GM12878 (cell line): Measurements from ENCODE around the gene ZNF573. TPM values are rescaled to one million over a fixed set of nuclear protein-coding genes. Genes with fewer than 3 reads are reported as not detected.

Experiments used
- ATAC-seq: fragments of 200-7000 bp; cut with Tn5 transposase; 3 replicates; pipeline ENCODE4 v1.9.1; 2020; ENCODE audit warnings: mild to moderate bottlenecking, moderate library complexity
- BruUV-seq: library from RNA; stranded (reverse); fragments of 400-500 nt; replicated peaks from 2 replicates; lab custom pipeline; 2021; lab: Mats Ljungman, UMichigan
- CTCF ChIA-PET: fragments of 300-600 bp; sonication (Branson Sonifier 250); formaldehyde crosslinking; extraction: SDS; loops from one replicate; lab custom pipeline; 2021; ENCODE audit warnings: inconsistent platforms; lab: Yijun Ruan, JAX
- POLR2A ChIA-PET: fragments of 350-600 bp; formaldehyde crosslinking; extraction: SDS; loops from one replicate; lab custom pipeline; 2021; ENCODE audit warnings: inconsistent platforms; lab: Charles Lee
- RAD21 ChIA-PET: fragments of 300-600 bp; sonication (Branson Sonifier 250); formaldehyde crosslinking; loops from one replicate; lab custom pipeline; 2023; ENCODE audit warnings: antibody characterized with exemption; ENCODE audit not compliant: unreplicated experiment; lab: Charles Lee
- SMC1A ChIA-PET: fragments of 300-600 bp; sonication (Branson Sonifier 250); formaldehyde crosslinking; loops from one replicate; lab custom pipeline; 2023; ENCODE audit not compliant: unreplicated experiment, uncharacterized antibody; lab: Charles Lee
- DNase-seq: peaks from one replicate; pipeline ENCODE4 v3.0.0-alpha.2; 2011; ENCODE audit warnings: low read depth, low spot score
- FAIRE-seq: peaks from 3 replicates; lab custom pipeline; 2011; peaks lifted over from hg19 to GRCh38; lab: Jason Lieb, UNC
- H2AFZ ChIP-seq: 2 replicates; pipeline ENCODE4 v1.6.0; 2011; ENCODE audit warnings: low read depth, low read length, control low read depth; ENCODE audit not compliant: control insufficient read depth
- H3K27ac ChIP-seq: 2 replicates; pipeline ENCODE4 v1.5.1; 2011; ENCODE audit warnings: control low read depth; ENCODE audit not compliant: control insufficient read depth, insufficient read depth
- H3K27me3 ChIP-seq, 2 experiments: replicated peaks in 1 of 2; 2 replicates each; pipeline versions ENCODE4 v1.6.0 to v1.6.1; 2011; ENCODE audit warnings: low read length in 1 of 2; ENCODE audit not compliant: control insufficient read depth in 2 of 2, insufficient read depth in 2 of 2
- H3K36me3 ChIP-seq, 2 experiments: 2 replicates each; pipeline ENCODE4 v1.5.1; 2011; ENCODE audit warnings: low read length in 1 of 2; ENCODE audit not compliant: control insufficient read depth in 2 of 2, insufficient read depth in 2 of 2
- H3K4me1 ChIP-seq: 2 replicates; pipeline ENCODE4 v1.6.1; 2011; ENCODE audit warnings: mild to moderate bottlenecking, low read length, moderate library complexity, mixed read lengths; ENCODE audit not compliant: control insufficient read depth, insufficient read depth
- H3K4me2 ChIP-seq: 2 replicates; pipeline ENCODE4 v1.6.0; 2011; ENCODE audit warnings: control low read depth; ENCODE audit not compliant: control insufficient read depth, insufficient read depth
- H3K4me3 ChIP-seq: fragments of 200-600 bp; sonication (generic); 2 replicates; pipeline ENCODE4 v1.5.1; 2016
- H3K79me2 ChIP-seq: 2 replicates; pipeline ENCODE4 v1.6.0; 2011; ENCODE audit warnings: low read length; ENCODE audit not compliant: control insufficient read depth, insufficient read depth
- H3K9ac ChIP-seq: 2 replicates; pipeline ENCODE4 v1.8.0; 2011; ENCODE audit warnings: low read length, control low read depth, mixed read lengths; ENCODE audit not compliant: control insufficient read depth, insufficient read depth
- H3K9me3 ChIP-seq: replicated peaks from 3 replicates; pipeline ENCODE4 v1.5.1; 2011; ENCODE audit warnings: mild to moderate bottlenecking, low read length; ENCODE audit not compliant: control insufficient read depth, insufficient read depth
- H4K20me1 ChIP-seq: 2 replicates; pipeline ENCODE4 v1.6.0; 2011; ENCODE audit not compliant: control insufficient read depth, insufficient read depth
- CHD2 ChIP-seq: IDR thresholded peaks from 2 replicates; pipeline ENCODE4 v1.6.1; 2011; ENCODE audit warnings: low read depth, low read length, improper control_type of control experiment, borderline replicate concordance
- IRF4 ChIP-seq: IDR thresholded peaks from 2 replicates; pipeline ENCODE4 v1.6.1; 2011; ENCODE audit warnings: low read depth, low read length
- SIX5 ChIP-seq: IDR thresholded peaks from 2 replicates; pipeline ENCODE4 v1.6.1; 2011; ENCODE audit warnings: mild to moderate bottlenecking, low read depth, low read length, moderate library complexity; ENCODE audit not compliant: severe bottlenecking
- WGBS: methylation state at CpG from one replicate; pipeline ENCODE4 v1.1.6; 2016; ENCODE audit warnings: low lambda C conversion rate; ENCODE audit not compliant: insufficient replicate concordance, insufficient coverage; ENCODE audit errors: missing lambda C conversion rate; 5-methylcytosine and 5-hydroxymethylcytosine counted together
- in situ Hi-C: fragments of 300-500 bp; cut with MboI; formaldehyde crosslinking; loops from 9 replicates; pipeline ENCODE4 v1.14.3; 2018; ENCODE audit warnings: mixed read lengths
- intact Hi-C: fragments of 100-400 bp; cut with micrococcal nuclease; formaldehyde crosslinking; loops from one replicate; pipeline ENCODE4 v1.14.2; 2022; ENCODE audit not compliant: unreplicated experiment
- polyA plus RNA-seq, 11 experiments: library from polyadenylated mRNA; depleted of rRNA in 4 of 11; unstranded in 6 of 11; stranded (reverse) in 5 of 11; fragments of >200 nt; fragmentation: Nextera tagmentation in 4 of 11; fragmentation: Illumina TruSeq in 1 of 11; extraction: Ambion mirVana in 4 of 11; extraction: Trizol in 1 of 11; gene quantifications; 1 replicate in 1 of 11; 2 replicates in 10 of 11; pipeline versions ENCODE4 v1.2.1 to v1.2.3, GENCODE V29; 2011 to 2016; ENCODE audit warnings: inconsistent platforms in 2 of 11, missing spikeins in 2 of 11, low read depth in 1 of 11
- total RNA-seq, 4 experiments: library from RNA; depleted of rRNA in 3 of 4; stranded (reverse); fragments of >200 nt in 3 of 4; fragmentation: Illumina TruSeq in 1 of 4; extraction: Trizol in 1 of 4; gene quantifications; 2 replicates each; pipeline versions ENCODE4 v1.2.1 to v1.2.3, GENCODE V29; 2013 to 2021
- TF ChIP-seq, protein P1 (sequence below): IDR thresholded peaks from 2 replicates; pipeline ENCODE4 v1.6.1; 2012; ENCODE audit warnings: low read depth, low read length, improper control_type of control experiment
- TF ChIP-seq, protein P2 (sequence below): fragments of 150-350 bp; IDR thresholded peaks from 2 replicates; pipeline ENCODE4 v1.6.1; 2014; ENCODE audit warnings: mild to moderate bottlenecking, low read depth, low read length
- TF ChIP-seq, protein P3 (sequence below): fragments of 450-650 bp; IDR thresholded peaks from 2 replicates; pipeline ENCODE4 v1.6.1; 2017; ENCODE audit warnings: mild to moderate bottlenecking, moderate library complexity
- TF ChIP-seq, protein P4 (sequence below): IDR thresholded peaks from 2 replicates; pipeline ENCODE4 v1.6.1; 2012; ENCODE audit warnings: low read depth, low read length, improper control_type of control experiment

ZNF573 gene
- total and polyA plus RNA-seq, 10 of the 15 experiments (the other 5 are each of a cell fraction or from before 2014, with no cell fraction given): 0.38 to 5.5 (median 2.4) TPM

DNA sequence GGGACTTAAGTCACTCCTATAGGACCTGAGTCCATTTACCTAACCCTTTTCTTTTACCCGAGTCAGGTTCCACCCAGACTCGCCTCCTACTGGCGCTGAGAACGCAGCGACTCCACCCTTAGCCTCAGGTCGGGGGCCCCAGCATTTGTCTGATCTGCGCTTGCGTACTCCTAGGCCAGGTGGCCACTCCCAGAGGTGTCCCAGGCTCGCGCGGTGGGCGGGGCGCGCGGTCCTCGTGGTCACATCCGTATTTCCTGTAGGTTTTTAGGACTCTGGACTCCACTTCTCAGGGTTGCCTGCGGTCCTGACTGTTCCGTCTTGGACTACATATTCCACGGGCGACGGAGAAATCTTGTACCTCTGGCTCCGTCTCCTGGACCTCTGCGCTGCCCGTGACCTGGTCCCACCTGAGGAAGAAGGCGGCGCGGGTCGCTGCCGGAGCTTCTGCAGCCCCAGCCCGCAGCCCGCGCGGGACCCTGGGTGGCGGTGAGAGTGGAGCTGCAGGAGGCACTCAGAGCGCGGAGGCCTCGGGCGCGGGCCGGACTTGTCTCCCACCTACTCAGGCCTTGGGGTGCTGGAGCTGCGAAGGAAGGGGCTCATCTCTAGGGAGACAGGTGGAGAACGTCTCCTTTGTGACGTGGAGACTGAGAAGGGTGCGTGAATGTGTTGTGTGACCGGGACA lies 11.0 kb upstream of the ZNF573 start:
- DNase-seq (no peak), FAIRE-seq (no peak), ATAC-seq (no peak)
- no TSS peak for BruUV-seq
- SMC1A ChIA-PET: no interaction called here
- intact Hi-C loops: no loop called here
- Histone ChIP-seq H3K9me3 (no peaks in the 10 kb centered on the region; the same call in 2 of the 3 replicates), H3K36me3 (no peaks in the 10 kb centered on the region), H4K20me1 (no peaks in the 10 kb centered on the region), H3K79me2 (no peaks in the 10 kb centered on the region), H2AFZ (no peak overlapping the region), H3K4me2 (no peak overlapping the region), H3K27me3 (no peaks in the 10 kb centered on the region), H3K4me3 (no peak overlapping the region), H3K27ac (no peak overlapping the region), H3K4me1 (no peaks in the 10 kb centered on the region), H3K9ac (no peak overlapping the region)
- TF ChIP-seq, protein P1, sequence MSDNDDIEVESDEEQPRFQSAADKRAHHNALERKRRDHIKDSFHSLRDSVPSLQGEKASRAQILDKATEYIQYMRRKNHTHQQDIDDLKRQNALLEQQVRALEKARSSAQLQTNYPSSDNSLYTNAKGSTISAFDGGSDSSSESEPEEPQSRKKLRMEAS: no peak
- no peak for TF ChIP-seq SIX5
- POLR2A ChIA-PET: no interaction called here
- RAD21 ChIA-PET: no interaction called here
- CTCF ChIA-PET: no interaction called here
- in situ Hi-C loops: no loop called here
- 87% methylated on average over 46 of the region's 46 CpGs for WGBS

DNA sequence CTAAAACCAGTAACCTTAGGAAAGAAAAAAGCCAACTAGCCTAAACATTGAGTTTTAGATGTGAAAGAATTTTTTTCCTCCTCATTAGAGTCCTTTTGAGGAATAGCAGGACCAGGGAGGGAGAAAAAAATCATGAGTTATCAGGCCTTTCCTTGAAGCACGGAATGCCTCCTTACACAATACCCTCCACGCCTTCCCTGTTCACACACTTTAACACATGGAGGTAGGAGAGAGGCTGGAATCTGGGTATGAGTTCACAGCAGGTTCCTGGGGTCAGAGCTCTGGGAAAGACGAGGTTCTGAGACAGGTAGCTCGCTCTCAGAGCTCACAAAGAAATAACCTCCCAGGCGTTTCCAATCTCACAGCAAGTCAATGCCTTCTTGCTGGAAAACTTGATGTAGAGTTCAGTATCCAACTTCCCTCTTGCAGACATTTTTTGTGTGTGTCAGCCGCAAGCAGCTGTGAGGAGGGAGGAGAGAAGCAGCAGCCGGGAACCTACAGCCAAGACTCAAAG lies 716 bp downstream of the ZNF573 start:
- in situ Hi-C loops (no loop called here), intact Hi-C loops (no loop called here)
- no peaks in the 10 kb centered on the region for H3K27me3 ChIP-seq
- CTCF ChIA-PET: interaction anchor here (0.6 to 1.8 kb wide), 2 partner anchors 119 to 437 kb away, joined by 3 to 4 read pairs; no protein-coding TSS in a partner anchor
- H3K4me1 ChIP-seq: no peaks in the 10 kb centered on the region
- SMC1A ChIA-PET: interaction anchor here (1.0 kb wide), 1 partner anchor 124 kb away, joined by 3 read pairs; no protein-coding TSS in a partner anchor
- H2AFZ ChIP-seq: peak overlapping the region; percentile 91
- POLR2A ChIA-PET: no interaction called here
- ATAC-seq (no peak), FAIRE-seq (no peak), DNase-seq (no peak)
- H3K4me2 ChIP-seq: peak overlapping the region; percentile 89
- no peaks in the 10 kb centered on the region for H3K36me3 ChIP-seq
- RAD21 ChIA-PET: no interaction called here
- no peaks in the 10 kb centered on the region; the same call in 1 of the 3 replicates for H3K9me3 ChIP-seq
- no TSS peak for BruUV-seq
- H4K20me1 ChIP-seq: no peaks in the 10 kb centered on the region
- H3K9ac ChIP-seq: peak overlapping the region; percentile 85
- WGBS: 22% methylated on average over 7 of the region's 7 CpGs
- H3K4me3 ChIP-seq: peak overlapping the region; percentile 91
- no peaks in the 10 kb centered on the region for H3K79me2 ChIP-seq
- H3K27ac ChIP-seq: peak overlapping the region; percentile 58; the same call in 1 of the 2 replicates
- TF ChIP-seq IRF4 (no peak), CHD2 (no peak)
- TF ChIP-seq, protein P2, sequence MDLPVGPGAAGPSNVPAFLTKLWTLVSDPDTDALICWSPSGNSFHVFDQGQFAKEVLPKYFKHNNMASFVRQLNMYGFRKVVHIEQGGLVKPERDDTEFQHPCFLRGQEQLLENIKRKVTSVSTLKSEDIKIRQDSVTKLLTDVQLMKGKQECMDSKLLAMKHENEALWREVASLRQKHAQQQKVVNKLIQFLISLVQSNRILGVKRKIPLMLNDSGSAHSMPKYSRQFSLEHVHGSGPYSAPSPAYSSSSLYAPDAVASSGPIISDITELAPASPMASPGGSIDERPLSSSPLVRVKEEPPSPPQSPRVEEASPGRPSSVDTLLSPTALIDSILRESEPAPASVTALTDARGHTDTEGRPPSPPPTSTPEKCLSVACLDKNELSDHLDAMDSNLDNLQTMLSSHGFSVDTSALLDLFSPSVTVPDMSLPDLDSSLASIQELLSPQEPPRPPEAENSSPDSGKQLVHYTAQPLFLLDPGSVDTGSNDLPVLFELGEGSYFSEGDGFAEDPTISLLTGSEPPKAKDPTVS: no peak
- TF ChIP-seq, protein P3, sequence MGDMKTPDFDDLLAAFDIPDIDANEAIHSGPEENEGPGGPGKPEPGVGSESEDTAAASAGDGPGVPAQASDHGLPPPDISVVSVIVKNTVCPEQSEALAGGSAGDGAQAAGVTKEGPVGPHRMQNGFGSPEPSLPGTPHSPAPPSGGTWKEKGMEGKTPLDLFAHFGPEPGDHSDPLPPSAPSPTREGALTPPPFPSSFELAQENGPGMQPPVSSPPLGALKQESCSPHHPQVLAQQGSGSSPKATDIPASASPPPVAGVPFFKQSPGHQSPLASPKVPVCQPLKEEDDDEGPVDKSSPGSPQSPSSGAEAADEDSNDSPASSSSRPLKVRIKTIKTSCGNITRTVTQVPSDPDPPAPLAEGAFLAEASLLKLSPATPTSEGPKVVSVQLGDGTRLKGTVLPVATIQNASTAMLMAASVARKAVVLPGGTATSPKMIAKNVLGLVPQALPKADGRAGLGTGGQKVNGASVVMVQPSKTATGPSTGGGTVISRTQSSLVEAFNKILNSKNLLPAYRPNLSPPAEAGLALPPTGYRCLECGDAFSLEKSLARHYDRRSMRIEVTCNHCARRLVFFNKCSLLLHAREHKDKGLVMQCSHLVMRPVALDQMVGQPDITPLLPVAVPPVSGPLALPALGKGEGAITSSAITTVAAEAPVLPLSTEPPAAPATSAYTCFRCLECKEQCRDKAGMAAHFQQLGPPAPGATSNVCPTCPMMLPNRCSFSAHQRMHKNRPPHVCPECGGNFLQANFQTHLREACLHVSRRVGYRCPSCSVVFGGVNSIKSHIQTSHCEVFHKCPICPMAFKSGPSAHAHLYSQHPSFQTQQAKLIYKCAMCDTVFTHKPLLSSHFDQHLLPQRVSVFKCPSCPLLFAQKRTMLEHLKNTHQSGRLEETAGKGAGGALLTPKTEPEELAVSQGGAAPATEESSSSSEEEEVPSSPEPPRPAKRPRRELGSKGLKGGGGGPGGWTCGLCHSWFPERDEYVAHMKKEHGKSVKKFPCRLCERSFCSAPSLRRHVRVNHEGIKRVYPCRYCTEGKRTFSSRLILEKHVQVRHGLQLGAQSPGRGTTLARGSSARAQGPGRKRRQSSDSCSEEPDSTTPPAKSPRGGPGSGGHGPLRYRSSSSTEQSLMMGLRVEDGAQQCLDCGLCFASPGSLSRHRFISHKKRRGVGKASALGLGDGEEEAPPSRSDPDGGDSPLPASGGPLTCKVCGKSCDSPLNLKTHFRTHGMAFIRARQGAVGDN: no peak
- TF ChIP-seq, protein P4, sequence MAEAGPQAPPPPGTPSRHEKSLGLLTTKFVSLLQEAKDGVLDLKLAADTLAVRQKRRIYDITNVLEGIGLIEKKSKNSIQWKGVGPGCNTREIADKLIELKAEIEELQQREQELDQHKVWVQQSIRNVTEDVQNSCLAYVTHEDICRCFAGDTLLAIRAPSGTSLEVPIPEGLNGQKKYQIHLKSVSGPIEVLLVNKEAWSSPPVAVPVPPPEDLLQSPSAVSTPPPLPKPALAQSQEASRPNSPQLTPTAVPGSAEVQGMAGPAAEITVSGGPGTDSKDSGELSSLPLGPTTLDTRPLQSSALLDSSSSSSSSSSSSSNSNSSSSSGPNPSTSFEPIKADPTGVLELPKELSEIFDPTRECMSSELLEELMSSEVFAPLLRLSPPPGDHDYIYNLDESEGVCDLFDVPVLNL: no peak
